Activated T-helper 1 cell treated with Interleukin-2 at 50 U/mL for 16 hours (primary cell): ENCODE measurements around the gene UBTD2.

Experiments used
- DNase-seq: peaks from one replicate; pipeline ENCODE4 v3.0.0-alpha.2; 2020; ENCODE audit warnings: low read depth

UBTD2 gene

DNA sequence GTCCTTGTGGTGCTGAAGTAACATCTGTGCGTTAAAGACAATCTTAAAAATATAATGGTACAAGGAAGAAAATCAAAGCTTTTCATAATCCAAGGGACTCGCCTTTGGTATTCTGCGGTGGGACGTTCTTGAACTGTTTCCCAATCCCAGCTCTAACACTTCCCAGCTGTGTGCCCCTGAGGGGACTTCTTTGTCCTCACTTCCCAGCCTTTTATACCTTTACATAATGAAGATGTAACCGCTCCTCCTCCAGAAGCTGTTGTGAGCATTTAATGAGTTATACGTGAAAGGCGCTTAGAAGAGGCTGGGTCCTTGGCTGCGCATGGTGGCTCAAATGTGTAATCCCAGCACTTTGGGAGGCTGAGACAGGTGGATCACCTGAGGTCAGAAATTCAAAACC, 112.4 kb downstream of the UBTD2 start:
- DNase-seq = no peak

DNA sequence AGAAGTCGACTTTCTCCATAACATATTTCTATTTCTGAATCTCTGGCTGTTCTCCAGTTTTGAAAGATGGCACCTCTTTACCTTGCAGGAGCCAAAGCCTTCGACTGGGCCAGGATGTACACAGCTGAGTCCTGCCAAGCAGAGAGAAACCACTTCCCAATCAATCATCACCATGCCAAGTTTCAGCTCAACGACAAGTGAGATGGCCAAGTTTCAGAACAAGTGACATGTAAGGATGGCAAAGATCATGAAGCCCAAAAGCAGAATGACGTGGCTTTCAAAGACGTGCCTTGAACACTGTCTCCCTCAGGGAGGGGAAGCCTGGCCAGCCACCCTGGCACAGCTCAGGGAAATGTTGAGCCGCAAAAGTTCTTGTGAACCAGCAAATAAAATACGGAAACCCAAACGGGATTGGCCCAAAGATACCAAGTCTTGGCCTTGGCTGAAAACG, 113.3 kb downstream of the UBTD2 start:
- no peak for DNase-seq

GRCh38 chr5:172169216-172169615, 114.3 kb downstream of the UBTD2 start:
- no peak for DNase-seq

GRCh38 chr5:172168311-172168710, 115.3 kb downstream of the UBTD2 start:
- no peak for DNase-seq

- DNase-seq = no peak
Measured at GRCh38 chr5:172167895-172168294, 115.7 kb downstream of the UBTD2 start.

DNA sequence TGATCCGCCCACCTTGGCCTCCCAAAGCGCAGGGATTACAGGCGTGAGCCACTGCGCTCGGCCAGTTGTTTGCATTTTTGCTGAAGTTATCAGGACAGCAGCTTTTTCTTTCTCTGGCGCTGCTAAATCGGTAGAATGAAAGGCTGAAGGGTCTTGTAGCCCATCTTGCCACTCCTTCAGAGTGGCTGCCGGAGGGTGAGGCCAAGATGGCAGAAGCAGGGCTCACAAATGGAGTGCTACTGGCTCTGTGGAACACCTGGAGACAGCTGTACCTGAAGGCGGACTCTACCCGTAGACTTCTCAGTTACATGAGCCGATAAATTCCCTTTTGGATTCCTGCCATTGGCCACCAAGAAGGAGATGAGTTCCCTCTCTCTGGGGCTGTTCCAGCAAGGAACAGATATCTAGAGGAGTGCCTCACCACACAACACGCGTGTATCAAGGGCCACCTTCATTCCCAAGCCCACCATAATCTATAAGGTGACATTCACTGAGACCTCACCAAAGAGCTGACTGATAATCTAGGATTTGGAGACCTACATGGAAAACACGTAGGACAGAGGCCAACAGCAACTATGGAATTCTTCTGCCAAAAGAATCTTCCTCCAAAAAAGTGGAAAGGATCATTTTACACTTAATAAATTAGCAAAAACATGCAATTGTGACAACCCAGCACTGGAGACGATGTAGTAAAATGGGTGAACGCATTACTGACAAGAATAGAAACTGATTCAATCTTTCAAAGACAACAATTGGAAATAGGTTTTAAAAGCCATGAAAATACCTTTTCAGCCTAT, 117.3 kb downstream of the UBTD2 start:
- DNase-seq = no peak

DNA sequence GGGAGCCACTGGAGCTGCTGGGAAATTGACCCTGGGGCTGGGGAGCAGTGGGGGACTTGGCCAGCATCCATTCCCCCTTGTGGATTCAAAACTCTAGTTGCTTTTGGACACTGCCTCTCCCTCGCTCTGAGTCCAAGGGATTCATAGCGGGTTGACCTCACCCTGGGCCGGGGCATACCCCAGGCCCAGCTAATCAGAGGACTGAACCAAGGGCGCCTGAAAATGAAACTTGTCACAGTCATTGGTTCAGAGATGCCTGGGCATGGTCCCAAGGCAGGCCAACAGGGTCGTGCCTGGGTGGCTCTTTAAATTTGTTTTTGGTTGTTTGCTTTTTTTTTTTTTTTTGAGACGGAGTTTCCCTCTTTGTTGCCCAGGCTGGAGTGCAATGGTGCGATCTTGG, 118.1 kb downstream of the UBTD2 start:
- no peak for DNase-seq

DNA sequence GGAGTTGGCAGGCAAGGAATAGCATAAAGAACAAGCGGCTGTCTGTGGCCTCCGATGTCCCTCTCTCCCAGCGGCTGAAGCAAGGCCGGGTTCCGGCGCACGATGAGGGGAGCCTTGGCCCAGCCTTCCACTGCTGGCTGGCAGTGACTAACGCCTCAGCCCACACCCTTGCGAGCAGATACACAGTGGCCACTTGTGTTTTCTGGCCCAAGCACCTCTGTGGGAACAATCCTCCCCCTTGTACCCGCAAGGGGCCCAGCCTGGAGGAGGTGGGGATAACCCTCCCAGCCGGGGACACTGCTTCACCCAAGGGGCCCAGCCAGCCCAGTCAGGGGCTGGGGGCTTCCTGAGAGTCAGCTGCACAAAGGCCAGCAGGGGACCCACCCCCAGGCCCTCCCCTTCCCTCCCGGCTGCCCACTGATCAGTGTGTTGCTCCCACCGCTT, 118.8 kb downstream of the UBTD2 start:
- no peak for DNase-seq

DNA sequence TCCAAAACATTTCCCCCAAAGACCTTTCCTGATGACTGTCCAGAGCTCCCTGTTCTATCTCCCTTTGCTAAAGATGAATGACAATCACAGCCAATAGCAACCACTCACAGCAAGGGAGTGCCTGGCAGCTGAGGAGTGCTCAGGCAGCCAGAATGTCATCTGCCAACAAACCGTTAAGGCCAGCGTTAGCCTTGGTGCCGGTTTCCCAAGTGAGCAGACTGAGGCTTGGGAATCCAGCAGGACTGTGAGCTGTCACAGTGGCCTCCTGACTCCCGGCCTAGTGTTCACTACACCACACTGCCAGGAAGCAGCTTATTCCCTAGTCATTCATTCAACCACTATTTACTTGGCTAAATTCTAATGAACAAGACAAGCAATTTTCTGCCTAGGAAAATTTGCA, 120.2 kb downstream of the UBTD2 start:
- no peak for DNase-seq

DNA sequence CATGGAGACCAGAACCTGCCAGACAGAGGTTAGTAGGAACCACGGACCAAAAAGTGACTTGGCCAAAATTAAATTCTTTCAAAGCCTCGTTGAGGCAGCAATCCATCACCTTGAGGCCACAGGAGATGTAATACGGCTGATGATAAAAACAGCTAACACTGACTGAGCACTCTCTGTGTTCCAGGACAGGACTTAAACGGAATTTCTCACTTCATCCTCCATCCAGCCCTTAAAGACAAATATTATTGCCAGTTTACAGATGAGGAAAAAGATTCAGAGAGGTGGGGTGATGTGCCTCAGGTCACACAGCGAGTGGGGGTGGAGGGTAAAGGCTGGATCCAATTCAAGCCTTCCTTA, 120.6 kb downstream of the UBTD2 start:
- DNase-seq = no peak

GRCh38 chr5:172162323-172162986, 121.1 kb downstream of the UBTD2 start:
- no peak for DNase-seq

GRCh38 chr5:172160506-172160905, 123.1 kb downstream of the UBTD2 start:
- no peak for DNase-seq
